Measurements from ENCODE around the gene NPAS2.

GRCh38 chr2:100855084-100855483, 35.1 kb downstream of the NPAS2 start:
- TF ChIP-seq CTCF (IDR thresholded peaks at IDR 0.05): no peak
- no peak for TF ChIP-seq POLR2A (IDR thresholded peaks at IDR 0.05)

All from adrenal gland (tissue), 5 donors.